GM23338 (cell line): ENCODE measurements around the gene CDH4. TPM values are rescaled to one million over a fixed set of nuclear protein-coding genes. Genes with fewer than 3 reads are reported as not detected.

Experiments
- ATAC-seq: fragments of 200-7000 bp; cut with Tn5 transposase; 3 replicates; pipeline ENCODE4 v1.9.1; 2020
- DNase-seq: peaks from one replicate; pipeline ENCODE4 v3.0.0-alpha.2; 2015; ENCODE audit warnings: low spot score
- H2AFZ ChIP-seq: fragments of 200-600 bp; sonication (generic); 2 replicates; pipeline ENCODE4 v1.8.0; 2016; ENCODE audit warnings: antibody characterized with exemption, mild to moderate bottlenecking, moderate library complexity
- H3F3A ChIP-seq: fragments of 200-600 bp; sonication (generic); replicated peaks from 2 replicates; pipeline ENCODE4 v1.8.0; 2017; ENCODE audit warnings: antibody characterized with exemption, mixed run types, low read depth
- H3K27ac ChIP-seq: fragments of 200-600 bp; sonication (generic); 2 replicates; pipeline ENCODE4 v1.6.1; 2016; ENCODE audit warnings: low read depth
- H3K27me3 ChIP-seq: fragments of 200-600 bp; sonication (generic); 2 replicates; pipeline ENCODE4 v1.8.0; 2016; ENCODE audit warnings: mild to moderate bottlenecking, mixed run types, moderate library complexity; ENCODE audit not compliant: insufficient read depth
- H3K36me3 ChIP-seq: fragments of 200-600 bp; sonication (generic); 2 replicates; pipeline ENCODE4 v1.8.0; 2016; ENCODE audit warnings: mild to moderate bottlenecking; ENCODE audit not compliant: insufficient read depth
- H3K4me1 ChIP-seq: fragments of 200-600 bp; sonication (generic); 2 replicates; pipeline ENCODE4 v1.8.0; 2016; ENCODE audit warnings: mild to moderate bottlenecking, moderate library complexity; ENCODE audit not compliant: insufficient read depth
- H3K4me2 ChIP-seq: fragments of 200-600 bp; sonication (generic); 2 replicates; pipeline ENCODE4 v1.7.1; 2017; ENCODE audit warnings: mixed run types
- H3K4me3 ChIP-seq: fragments of 200-600 bp; sonication (generic); 2 replicates; pipeline ENCODE4 v1.6.1; 2016; ENCODE audit warnings: mixed run types
- H3K79me2 ChIP-seq: fragments of 200-600 bp; sonication (generic); replicated peaks from 2 replicates; pipeline ENCODE4 v1.8.0; 2017; ENCODE audit warnings: mild to moderate bottlenecking; ENCODE audit not compliant: insufficient read depth
- H3K9me2 ChIP-seq: fragments of 200-600 bp; sonication (generic); 2 replicates; pipeline ENCODE4 v1.8.0; 2017; ENCODE audit not compliant: insufficient read depth
- H4K20me1 ChIP-seq: fragments of 200-600 bp; sonication (generic); replicated peaks from 2 replicates; pipeline ENCODE4 v1.8.0; 2017; ENCODE audit warnings: mild to moderate bottlenecking; ENCODE audit not compliant: insufficient read depth
- H3K27ac Mint-ChIP-seq: 2 replicates; pipeline ENCODE4 v1.8.0; 2020; ENCODE audit warnings: inconsistent platforms, mild to moderate bottlenecking, moderate library complexity, mixed read lengths
- H3K27me3 Mint-ChIP-seq: 3 replicates; pipeline ENCODE4 v1.8.0; 2022; ENCODE audit warnings: low read depth, mild to moderate bottlenecking, moderate library complexity, mixed read lengths, inconsistent platforms; ENCODE audit not compliant: insufficient read depth, poor library complexity
- H3K36me3 Mint-ChIP-seq: 3 replicates; pipeline ENCODE4 v1.8.0; 2021; ENCODE audit warnings: low read depth, mild to moderate bottlenecking, inconsistent platforms, moderate library complexity, mixed read lengths
- H3K4me1 Mint-ChIP-seq: 3 replicates; pipeline ENCODE4 v1.8.0; 2020; ENCODE audit warnings: mild to moderate bottlenecking, inconsistent platforms, mixed read lengths
- H3K4me3 Mint-ChIP-seq: 3 replicates; pipeline ENCODE4 v1.8.0; 2021; ENCODE audit warnings: moderate library complexity, mild to moderate bottlenecking, inconsistent platforms, mixed read lengths
- H3K9me3 Mint-ChIP-seq: 3 replicates; pipeline ENCODE4 v1.8.0; 2020; ENCODE audit warnings: moderate library complexity, mild to moderate bottlenecking, inconsistent platforms, mixed read lengths
- CREB1 ChIP-seq: fragments of 250-450 bp; sonication (Bioruptor Pico); IDR thresholded peaks from 2 replicates; pipeline ENCODE4 v1.5.0; 2020; ENCODE audit warnings: low read depth, mild to moderate bottlenecking, moderate library complexity
- ETS1 ChIP-seq: IDR thresholded peaks from 2 replicates; pipeline ENCODE4 v1.6.1; 2016; ENCODE audit warnings: antibody characterized with exemption
- EZH2 ChIP-seq: fragments of 200-600 bp; sonication (generic); IDR thresholded peaks from one replicate; pipeline ENCODE4 v1.8.0; 2017; ENCODE audit warnings: antibody characterized with exemption, mild to moderate bottlenecking, low read depth; ENCODE audit not compliant: unreplicated experiment
- EZH2phosphoT487 ChIP-seq: fragments of 200-600 bp; sonication (generic); IDR thresholded peaks from one replicate; pipeline ENCODE4 v1.8.1; 2018; ENCODE audit warnings: antibody characterized with exemption; ENCODE audit not compliant: unreplicated experiment
- JUNB ChIP-seq: IDR thresholded peaks from one replicate; pipeline ENCODE4 v1.6.1; 2016; ENCODE audit warnings: antibody characterized with exemption; ENCODE audit not compliant: unreplicated experiment
- NANOG ChIP-seq: IDR thresholded peaks from 2 replicates; pipeline ENCODE4 v1.6.1; 2016; ENCODE audit warnings: antibody characterized with exemption, borderline replicate concordance
- POLR2AphosphoS5 ChIP-seq: IDR thresholded peaks from 2 replicates; pipeline ENCODE4 v1.6.1; 2016; ENCODE audit warnings: antibody characterized with exemption, low read depth
- STAT1 ChIP-seq: IDR thresholded peaks from one replicate; pipeline ENCODE4 v1.6.1; 2016; ENCODE audit warnings: antibody characterized with exemption; ENCODE audit not compliant: unreplicated experiment
- ZNF114 ChIP-seq: fragments of 250-450 bp; sonication (Bioruptor Pico); IDR thresholded peaks from 2 replicates; pipeline ENCODE4 v1.5.0; 2020; ENCODE audit warnings: mild to moderate bottlenecking, moderate library complexity
- ZNF331 ChIP-seq: fragments of 250-450 bp; sonication (Bioruptor Pico); IDR thresholded peaks from 2 replicates; pipeline ENCODE4 v1.5.0; 2020; ENCODE audit warnings: low read depth, mild to moderate bottlenecking, moderate library complexity
- ZNF462 ChIP-seq: fragments of 250-450 bp; sonication (Bioruptor Pico); IDR thresholded peaks from 2 replicates; pipeline ENCODE4 v1.5.0; 2020; ENCODE audit warnings: mild to moderate bottlenecking, moderate library complexity
- polyA plus RNA-seq: library from polyadenylated mRNA; unstranded; fragments of >200 nt; fragmentation: Nextera tagmentation; extraction: Ambion mirVana; gene quantifications from 2 replicates; pipeline ENCODE4 v1.2.1, GENCODE V29; 2016
- total RNA-seq: library from RNA; depleted of rRNA; stranded (reverse); fragments of >200 nt; shearing (Covaris generic); gene quantifications from 2 replicates; pipeline ENCODE4 v1.2.3, GENCODE V29; 2014
- TF ChIP-seq, protein P1 (sequence below): IDR thresholded peaks from one replicate; pipeline ENCODE4 v1.6.1; 2018; ENCODE audit warnings: antibody characterized with exemption; ENCODE audit not compliant: unreplicated experiment
- TF ChIP-seq, protein P2 (sequence below), 2 experiments: fragments of 200-600 bp in 1 of 2; sonication (generic) in 1 of 2; conservative IDR thresholded peaks; 2 replicates each; pipeline versions ENCODE4 v1.5.1 to v1.6.1; 2016 to 2017; ENCODE audit warnings: antibody characterized with exemption in 2 of 2, low read depth in 2 of 2, mild to moderate bottlenecking in 2 of 2, moderate library complexity in 1 of 2

The CDH4 gene
- total and polyA plus RNA-seq, 2 experiments from 2014 or later: 1.2 to 4.2 TPM

- no peaks in the 10 kb centered on the region for H3K4me1 Mint-ChIP-seq
- TF ChIP-seq NANOG (no peak), STAT1 (no peak), JUNB (no peak), POLR2AphosphoS5 (no peak), EZH2phosphoT487 (no peak), ZNF331 (no peak), CREB1 (no peak), ZNF462 (CRISPR knock-in tag) (no peak), EZH2 (no peak), ETS1 (no peak), ZNF114 (CRISPR knock-in tag) (no peak)
- TF ChIP-seq, protein P1, sequence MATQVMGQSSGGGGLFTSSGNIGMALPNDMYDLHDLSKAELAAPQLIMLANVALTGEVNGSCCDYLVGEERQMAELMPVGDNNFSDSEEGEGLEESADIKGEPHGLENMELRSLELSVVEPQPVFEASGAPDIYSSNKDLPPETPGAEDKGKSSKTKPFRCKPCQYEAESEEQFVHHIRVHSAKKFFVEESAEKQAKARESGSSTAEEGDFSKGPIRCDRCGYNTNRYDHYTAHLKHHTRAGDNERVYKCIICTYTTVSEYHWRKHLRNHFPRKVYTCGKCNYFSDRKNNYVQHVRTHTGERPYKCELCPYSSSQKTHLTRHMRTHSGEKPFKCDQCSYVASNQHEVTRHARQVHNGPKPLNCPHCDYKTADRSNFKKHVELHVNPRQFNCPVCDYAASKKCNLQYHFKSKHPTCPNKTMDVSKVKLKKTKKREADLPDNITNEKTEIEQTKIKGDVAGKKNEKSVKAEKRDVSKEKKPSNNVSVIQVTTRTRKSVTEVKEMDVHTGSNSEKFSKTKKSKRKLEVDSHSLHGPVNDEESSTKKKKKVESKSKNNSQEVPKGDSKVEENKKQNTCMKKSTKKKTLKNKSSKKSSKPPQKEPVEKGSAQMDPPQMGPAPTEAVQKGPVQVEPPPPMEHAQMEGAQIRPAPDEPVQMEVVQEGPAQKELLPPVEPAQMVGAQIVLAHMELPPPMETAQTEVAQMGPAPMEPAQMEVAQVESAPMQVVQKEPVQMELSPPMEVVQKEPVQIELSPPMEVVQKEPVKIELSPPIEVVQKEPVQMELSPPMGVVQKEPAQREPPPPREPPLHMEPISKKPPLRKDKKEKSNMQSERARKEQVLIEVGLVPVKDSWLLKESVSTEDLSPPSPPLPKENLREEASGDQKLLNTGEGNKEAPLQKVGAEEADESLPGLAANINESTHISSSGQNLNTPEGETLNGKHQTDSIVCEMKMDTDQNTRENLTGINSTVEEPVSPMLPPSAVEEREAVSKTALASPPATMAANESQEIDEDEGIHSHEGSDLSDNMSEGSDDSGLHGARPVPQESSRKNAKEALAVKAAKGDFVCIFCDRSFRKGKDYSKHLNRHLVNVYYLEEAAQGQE: no peak
- TF ChIP-seq, protein P2, sequence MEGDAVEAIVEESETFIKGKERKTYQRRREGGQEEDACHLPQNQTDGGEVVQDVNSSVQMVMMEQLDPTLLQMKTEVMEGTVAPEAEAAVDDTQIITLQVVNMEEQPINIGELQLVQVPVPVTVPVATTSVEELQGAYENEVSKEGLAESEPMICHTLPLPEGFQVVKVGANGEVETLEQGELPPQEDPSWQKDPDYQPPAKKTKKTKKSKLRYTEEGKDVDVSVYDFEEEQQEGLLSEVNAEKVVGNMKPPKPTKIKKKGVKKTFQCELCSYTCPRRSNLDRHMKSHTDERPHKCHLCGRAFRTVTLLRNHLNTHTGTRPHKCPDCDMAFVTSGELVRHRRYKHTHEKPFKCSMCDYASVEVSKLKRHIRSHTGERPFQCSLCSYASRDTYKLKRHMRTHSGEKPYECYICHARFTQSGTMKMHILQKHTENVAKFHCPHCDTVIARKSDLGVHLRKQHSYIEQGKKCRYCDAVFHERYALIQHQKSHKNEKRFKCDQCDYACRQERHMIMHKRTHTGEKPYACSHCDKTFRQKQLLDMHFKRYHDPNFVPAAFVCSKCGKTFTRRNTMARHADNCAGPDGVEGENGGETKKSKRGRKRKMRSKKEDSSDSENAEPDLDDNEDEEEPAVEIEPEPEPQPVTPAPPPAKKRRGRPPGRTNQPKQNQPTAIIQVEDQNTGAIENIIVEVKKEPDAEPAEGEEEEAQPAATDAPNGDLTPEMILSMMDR (conservative IDR thresholded peaks at IDR 0.05; ENCODE audit: low read depth in 2 of 2): no peak
- Histone ChIP-seq H3K4me1 (no peaks in the 10 kb centered on the region), H3K4me2 (no peak overlapping the region), H3K79me2 (no peaks in the 10 kb centered on the region), H3K36me3 (no peaks in the 10 kb centered on the region), H2AFZ (no peak overlapping the region), H3K4me3 (no peak overlapping the region), H3K27me3 (no peaks in the 10 kb centered on the region), H4K20me1 (no peaks in the 10 kb centered on the region), H3K9me2 (no peaks in the 10 kb centered on the region), H3K27ac (no peak overlapping the region), H3F3A (no peaks in the 10 kb centered on the region)
- DNase-seq: no peak
- H3K27ac Mint-ChIP-seq: no peak overlapping the region
- ATAC-seq: no peak
- H3K4me3 Mint-ChIP-seq: no peak overlapping the region
- peaks cover 7% of the 10 kb centered on the region; the same call in 2 of the 3 replicates for H3K36me3 Mint-ChIP-seq
- peaks cover 4% of the 10 kb centered on the region; the same call in 2 of the 3 replicates for H3K9me3 Mint-ChIP-seq
- H3K27me3 Mint-ChIP-seq: peaks cover 7% of the 10 kb centered on the region
These were observed 672.9 kb downstream of the CDH4 start for GRCh38 chr20:61924858-61925554.
